ENCODE measurements around the gene MICU2. TPM values are rescaled to one million over a fixed set of nuclear protein-coding genes. Genes with fewer than 3 reads are reported as not detected.

MICU2 gene, protein sequence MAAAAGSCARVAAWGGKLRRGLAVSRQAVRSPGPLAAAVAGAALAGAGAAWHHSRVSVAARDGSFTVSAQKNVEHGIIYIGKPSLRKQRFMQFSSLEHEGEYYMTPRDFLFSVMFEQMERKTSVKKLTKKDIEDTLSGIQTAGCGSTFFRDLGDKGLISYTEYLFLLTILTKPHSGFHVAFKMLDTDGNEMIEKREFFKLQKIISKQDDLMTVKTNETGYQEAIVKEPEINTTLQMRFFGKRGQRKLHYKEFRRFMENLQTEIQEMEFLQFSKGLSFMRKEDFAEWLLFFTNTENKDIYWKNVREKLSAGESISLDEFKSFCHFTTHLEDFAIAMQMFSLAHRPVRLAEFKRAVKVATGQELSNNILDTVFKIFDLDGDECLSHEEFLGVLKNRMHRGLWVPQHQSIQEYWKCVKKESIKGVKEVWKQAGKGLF
- 20.4 TPM for total RNA-seq

DNA sequence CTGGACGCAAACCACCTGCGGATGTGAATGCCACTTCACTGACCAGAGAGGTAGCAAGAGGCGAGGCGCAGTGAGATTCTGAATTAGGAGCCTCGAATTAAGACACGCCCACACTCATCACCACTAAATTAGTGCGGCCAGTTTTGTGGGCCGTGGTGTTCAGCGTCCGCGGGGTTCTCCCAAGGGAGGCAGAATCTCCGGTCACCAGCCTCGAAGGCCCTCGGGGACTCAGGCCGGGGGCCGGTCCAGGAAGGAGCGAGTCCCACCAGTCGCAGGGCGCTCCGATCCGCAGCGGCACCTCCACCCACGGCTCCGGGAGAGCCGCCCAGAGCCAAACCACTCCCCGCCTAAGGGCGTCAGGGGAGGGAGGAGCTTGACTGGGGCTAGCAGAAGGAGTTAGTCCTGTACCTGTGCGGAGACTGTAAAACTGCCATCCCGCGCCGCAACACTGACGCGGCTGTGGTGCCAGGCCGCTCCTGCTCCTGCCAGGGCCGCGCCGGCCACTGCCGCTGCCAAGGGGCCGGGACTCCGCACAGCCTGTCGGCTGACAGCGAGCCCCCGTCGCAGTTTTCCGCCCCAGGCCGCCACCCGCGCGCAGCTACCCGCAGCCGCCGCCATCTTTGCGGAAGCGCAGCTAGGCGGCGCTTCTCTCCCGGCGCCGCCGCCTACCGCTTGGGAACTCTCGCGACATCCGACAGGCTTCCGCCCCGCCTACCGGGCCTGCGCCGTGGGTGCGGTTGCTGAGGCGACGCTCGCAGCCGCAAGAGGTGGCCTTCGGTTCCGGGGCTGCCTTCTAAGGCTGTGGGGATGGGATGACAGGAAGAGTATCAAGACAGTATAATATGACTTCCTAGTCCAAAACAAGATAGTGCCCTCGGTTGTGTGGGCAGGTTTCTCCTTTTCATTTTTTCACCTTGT lies at the start of gene MICU2:
MICU2 (minus strand) TSS at position 640 of the 918 bp plus-strand sequence; CDS start at position 618, 22 bp downstream.
- peak; percentile 99 for ATAC-seq

DNA sequence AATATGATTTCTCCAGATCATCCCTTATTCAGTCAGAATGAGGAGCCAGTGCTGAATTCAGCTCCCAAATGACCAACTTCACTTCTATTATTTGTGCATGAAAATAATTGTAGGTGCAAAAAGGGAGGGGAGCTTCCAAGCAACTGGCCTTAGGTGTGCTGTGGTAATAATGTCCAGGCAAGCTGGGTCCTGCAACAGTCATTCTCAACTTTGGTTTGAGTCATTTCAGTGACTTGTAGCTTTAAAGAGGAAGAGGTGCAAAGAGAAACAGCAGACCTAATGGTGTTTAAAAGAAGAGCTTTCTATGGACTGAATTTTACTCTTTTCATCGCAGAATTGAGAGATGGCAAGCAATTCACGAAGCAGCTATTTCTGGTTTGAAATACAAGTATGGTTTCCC lies 37.7 kb upstream of the MICU2 start:
- no peak for ATAC-seq

DNA sequence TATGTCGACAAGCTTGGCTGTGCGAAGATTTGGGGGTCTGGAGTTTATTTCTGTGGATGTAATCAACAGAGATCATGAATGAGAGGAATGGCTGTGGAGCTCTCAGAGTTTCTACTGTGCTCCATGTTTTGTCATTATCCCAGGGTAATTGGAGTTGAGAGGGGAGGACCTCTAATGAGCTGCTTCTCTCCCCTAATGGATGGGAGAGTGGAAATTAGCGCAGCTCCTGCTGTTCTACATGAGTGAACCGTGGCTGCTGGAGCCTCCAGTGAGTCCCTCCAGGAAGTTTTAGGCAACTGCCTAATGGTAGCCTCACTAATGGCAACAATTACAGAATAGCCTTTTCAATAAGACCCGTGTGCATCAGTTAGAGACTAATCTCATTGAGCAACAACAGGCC lies 35.6 kb upstream of the MICU2 start:
- ATAC-seq = no peak

DNA sequence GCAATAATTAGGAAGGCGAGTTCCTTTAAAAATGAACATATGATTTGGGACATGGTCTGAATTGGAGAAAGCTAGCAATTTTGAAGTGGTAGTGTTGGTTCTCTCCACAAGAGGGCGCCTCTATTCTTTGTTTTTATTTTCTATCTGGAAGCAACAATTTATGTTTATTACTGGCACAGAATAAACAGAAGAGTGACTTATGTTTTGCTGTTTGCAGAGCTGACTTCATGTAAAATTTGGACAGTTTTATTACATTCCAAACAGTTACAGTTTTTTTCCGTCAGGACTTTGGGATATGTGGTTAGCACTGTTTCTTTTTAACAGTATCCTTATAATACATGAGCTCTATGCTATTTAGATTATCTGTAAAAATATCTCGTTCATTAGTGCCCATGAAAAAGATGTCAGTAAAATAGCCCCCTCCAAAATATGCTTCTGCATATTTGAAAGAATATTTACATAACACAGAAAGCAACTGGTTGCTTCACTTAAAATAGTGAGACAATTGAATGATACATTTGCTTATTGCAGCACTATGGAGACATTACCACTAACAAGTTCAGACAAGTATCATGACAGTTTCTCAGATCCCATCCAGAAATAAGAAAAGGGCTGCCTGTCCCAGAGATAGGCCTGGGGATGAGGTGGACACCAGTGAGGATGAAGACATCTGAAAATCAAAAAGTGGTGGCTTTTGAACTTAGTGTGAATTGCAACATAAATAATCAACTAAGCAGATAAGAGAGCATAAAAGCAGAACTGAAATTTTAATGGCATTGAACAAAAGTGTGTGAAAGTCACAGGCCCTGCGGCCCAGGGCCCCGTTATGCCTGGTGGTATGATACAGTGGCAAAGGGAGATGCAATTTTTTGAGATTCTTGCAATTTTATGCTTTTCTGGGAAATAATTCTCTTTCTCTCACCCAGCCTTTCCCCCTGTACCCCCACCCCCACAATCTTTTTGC lies 34.6 kb upstream of the MICU2 start:
- ATAC-seq = no peak

DNA sequence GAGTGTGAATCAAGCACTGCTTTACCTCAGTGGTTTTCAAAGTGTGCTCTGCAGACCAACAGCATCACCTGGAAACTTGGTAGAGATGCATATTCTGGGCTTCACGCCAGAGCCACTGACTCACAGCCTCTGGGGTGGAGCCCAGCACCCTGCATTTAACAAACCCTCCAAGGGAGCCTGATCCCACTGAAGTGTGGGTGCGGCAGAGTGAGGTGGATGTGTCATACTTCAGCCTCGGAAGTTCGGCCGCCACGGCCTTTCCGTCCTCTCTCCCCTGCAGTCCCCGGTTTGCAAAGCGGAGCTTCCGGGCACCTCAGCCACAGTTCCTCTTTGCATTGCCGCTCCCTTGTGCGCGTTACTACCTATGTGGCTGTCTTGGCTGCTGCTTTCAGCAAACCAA lies 33.3 kb upstream of the MICU2 start:
- peak; percentile 100 for ATAC-seq

DNA sequence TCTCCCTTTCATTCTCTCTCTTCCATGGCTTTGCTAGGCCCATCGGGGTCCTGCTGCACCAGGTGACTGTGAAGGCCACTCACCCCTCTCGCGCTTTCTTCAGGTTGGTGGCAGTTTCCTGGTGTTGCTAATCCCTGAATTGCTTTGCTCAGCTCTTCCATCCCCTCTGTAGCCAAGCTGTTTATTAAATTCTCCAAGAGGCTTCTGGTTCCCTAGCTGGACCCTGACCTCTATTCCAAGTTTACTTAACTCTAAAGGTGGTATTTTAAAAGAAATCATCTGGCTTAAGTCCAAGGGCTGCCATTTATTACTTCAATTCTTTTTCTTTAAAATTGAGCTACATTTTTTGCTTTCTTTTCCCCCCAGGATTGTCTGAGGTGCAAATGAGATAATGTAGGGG lies 32.7 kb upstream of the MICU2 start:
- no peak for ATAC-seq

DNA sequence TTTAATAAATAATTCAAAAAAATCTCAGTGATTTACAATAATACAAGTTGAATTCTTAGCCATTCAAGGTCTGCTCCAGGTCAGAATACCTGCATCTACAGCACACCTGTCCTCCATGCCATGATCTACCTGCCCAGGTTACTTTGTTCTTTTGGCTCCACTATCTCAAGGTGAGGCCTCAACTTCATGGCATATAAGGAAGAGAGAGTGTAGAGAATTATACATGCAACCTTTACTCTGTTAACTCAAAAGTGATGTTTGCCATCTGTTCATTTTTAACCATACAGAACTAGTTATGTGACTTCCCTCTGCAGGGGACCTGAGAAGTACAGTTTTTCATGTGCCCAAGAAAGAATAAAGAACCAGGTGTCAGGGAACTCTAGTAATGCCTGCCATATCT lies 28.2 kb upstream of the MICU2 start:
- no peak for ATAC-seq

DNA sequence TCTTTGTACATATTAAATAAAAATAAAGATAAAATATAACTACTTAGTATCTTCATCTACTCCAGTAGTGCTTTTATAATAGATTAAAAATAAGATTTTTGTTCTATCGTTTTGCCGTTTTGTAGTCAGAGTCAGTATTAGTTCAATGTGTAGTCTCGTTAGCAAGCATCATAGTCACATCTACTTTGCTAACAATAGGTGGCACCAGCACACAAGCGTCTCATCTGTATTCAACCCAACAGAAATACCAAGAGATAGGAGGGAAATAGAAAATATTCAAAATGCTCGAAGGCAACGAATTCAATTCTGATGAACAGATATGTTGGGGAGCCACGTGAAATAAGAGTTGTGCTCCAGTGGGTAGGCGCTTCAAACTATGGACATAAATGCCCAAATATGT lies 21.4 kb upstream of the MICU2 start:
- ATAC-seq = no peak

DNA sequence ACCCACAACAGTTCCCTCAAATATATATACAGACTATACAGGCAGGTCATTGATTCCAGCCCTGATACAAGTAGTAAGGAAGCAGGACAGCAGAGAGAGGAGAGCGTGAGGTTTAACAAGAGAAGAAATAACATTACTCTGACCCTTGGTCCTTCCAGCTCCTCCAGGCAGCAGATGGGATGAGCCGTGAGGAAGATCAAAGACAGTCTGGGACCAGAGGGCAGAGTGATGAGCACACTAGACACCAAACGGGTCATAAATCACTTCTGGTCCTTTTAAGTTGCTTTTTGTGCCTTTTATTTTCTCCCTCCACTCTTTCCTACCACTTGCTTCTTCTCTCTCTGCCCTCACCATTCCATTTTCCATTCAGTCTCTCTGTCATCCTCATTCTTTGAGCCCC lies 16.9 kb upstream of the MICU2 start:
- ATAC-seq = no peak

DNA sequence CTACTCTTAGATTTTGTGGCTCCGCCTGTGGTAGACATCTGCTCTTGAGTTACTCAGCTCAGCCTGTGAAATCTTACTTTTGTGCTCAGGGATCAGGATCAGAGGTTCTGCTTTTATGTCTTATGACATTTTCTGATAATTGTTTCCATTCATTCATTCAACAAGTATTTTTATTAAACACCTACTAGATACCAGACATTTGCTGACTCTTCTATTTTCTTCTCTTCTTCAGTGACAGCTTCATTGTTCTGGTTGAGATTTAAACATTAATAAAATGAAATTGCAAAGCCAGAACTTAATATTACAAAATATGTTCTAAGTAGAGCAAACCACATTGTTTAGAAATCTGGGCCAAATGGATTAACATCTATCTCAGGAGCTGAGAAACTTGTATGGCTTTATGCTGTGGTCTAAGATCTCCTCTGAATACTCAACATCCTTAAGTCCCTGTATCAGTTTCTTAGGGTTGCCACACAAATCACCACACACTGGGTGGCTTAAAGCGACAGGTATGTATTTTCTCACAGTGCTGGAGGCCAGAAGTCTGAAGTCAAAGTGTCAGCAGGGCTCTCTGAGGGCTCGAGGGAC lies 15.8 kb upstream of the MICU2 start:
- ATAC-seq = no peak

DNA sequence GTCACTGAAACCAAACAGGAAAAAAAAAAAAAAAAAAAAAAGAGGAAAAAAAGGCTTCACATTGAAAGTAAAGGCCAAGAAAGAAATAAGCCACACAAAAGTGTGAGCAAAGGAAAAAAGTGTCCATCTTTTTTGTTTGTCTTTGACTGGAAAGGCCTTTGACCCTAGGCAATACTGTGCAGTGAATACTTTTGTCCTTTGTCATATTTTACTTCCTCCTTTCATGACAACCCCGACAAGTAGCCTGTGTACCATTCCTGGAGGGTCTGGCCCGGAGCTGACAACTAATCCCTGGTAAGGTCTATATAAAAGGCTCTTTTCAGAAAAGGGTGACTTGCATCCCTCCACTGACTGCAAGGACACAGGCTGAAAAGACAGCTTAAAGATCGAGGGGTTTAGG lies 12.9 kb upstream of the MICU2 start:
- no peak for ATAC-seq

DNA sequence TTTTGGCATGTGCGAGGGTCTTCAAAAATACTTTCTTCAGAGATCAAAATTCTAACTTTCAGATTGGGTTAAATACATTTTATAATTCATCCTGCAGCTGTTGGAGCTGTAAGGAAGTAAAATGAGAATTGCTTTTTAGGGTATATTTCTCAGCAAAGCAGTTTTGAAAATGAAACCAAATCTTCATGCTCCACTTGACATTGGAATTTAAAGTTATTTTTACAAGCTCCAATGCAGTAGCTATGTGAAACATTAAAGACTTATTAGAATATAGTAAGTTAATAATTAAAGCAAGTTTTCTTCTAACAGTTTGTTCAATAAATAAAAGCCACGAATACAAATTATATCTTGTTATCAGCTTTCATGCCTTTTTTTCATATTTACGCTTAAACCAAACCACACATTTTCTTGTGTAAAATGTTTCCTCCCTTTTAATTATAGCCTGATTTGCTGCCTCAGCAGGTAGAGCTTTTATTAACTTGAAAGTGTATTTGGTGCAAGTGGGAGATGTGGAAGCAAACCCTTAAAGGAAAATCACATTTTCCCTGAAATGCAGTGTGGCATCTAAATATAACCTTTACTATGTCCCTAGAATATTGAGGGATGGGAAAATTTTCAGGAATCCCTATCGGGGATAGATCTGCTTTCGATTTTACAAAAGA lies 12.4 kb upstream of the MICU2 start:
- no peak for ATAC-seq

DNA sequence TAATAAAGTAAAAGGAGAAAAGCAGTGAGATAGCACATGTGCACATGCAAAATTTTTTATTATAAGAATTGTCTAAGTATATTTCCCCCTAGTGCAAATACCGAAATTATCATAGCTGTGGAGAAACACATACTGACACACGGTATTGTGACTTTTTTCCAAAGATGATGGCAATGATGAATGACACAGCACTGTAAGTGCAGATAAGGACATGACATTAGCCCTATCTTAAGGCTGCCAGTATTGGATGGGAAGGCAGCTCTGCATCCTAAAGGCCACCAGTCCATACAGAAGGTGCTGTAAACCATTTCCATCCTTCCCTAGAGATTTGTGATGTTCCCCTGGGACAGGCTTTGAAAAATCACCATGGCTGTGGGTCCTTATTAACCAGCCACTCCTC lies 11.5 kb upstream of the MICU2 start:
- no peak for ATAC-seq

DNA sequence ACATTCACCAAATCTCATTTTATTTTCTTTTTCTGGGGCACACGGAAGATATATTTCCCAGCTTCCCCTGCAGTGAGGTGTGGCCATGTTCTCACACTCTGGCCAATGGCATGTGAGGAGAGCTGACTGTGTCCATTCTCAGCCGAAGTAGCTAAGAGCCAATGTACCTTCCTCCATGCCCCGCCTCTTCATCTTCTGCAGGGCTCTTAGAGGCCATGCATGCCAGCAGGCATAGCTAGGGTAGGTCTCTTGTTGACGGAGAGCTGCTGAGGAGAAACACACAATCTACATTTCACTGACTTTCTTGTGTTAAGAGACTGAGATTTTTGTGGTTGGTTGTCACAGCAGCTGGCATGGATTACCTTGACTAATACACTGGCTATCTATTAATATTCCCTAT lies 9.8 kb upstream of the MICU2 start:
- no peak for ATAC-seq

DNA sequence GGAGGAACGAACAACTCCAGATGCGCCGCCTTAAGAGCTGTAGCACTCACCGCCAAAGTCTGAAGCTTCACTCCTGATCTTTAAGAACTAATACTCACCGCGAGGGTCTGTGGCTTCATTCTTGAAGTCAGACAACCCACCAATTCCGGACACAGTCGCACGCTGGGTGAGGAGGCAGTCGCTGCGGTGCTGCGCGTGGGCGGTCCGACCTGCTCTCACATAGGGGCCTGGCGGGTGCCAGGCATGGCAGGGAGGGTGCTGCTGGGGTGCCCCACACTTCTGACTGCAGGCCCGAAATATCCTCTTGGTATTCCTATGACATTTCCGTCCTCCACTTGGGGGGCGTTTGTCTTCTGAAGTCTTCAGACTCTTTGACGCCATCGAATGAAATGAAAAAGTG lies 7.4 kb upstream of the MICU2 start:
- ATAC-seq = no peak

DNA sequence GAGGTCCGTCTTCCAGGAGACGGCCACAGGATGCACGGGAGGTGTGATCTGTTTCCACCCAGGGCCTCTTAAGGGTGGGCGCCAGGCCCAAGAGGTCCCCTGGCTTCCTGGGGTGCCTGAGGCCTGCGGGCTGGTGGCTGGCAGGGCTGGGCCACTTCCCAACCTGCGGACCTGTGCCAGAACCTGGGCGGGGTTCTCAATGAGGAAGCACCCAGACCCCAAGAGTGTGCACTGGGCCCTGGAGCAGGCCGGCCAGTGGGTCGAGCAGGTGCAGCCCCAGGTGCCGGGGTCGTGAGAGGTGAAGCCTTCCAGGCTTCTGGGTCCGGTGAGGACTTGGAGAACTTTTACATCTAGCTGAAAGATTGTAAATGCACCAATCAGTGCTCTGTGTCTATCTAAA lies 6.7 kb upstream of the MICU2 start:
- peak; percentile 25 for ATAC-seq

DNA sequence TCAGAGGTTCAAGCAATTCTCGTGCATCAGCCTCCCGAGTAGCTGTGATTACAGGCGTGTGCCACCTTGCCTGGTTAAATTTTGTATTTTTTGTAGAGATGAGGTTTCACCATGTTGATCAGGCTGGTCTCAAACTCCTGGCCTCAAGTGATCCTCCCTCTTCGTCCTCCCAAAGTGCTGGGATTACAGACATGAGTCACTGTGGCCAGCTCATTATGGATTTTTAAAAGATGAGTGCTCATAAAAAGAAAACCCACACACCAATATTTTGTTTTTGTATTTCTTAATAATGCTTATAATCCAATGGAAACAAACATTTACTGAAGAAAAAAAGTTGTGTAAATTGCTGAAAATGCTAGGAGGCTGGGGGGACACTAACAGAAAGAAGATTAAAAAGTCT lies 5.0 kb upstream of the MICU2 start:
- no peak for ATAC-seq

DNA sequence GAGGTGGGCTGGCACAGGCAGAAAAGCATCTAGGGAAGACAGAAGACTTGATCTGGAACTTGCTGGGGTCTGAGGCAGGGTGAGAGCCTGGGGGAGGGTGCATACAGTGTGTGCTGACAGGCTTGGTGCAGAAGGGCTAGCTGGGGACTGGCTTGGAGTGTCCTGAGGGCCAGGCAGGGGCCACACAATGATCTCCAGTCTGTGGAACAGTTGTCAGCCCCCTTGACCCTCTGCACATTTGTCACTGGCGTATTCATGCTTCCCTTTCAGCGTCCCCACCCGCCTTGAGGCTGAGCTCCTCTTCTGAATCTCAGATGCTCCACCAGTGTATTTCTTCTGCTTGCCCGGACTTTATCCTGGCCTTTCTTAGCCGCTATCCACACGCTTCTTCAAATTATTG lies 2.8 kb upstream of the MICU2 start:
- no peak for ATAC-seq

DNA sequence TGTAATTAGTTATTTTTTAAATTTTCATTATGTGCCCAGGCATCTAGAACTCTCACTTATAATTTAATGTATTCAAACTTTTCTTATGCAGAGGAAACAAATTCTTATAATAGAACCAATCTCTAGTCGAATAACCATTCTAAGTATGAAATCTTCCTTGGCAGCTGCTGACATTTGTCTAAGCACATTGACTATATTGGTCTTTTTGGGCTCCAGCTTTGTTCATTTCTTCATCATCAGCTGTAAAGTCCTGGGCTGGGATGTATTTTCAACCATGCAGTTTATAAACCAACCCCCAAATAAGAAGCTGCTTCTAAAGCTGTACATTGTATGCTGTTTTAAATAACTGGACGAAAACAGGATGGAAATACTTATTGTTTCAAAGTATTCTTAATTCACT lies 2.3 kb upstream of the MICU2 start:
- ATAC-seq = no peak

DNA sequence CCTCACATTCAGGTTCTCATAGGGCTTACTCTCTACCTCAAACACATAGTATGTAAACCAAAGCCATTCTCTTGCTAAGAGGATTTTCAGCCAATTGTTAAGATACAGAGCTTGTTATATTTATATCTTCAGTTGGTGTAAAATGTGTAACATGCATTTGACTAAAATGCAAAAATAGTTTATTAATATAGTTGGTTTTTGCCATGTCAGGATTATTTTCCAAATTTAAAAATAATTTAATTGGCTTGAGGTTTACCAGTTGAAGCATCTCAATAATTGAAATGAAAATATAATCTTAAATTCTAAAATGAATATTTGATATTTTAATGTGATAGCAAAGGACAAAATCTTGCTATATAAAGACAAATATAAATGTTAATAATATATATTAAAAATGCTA lies 7.2 kb downstream of the MICU2 start:
- no peak for ATAC-seq

DNA sequence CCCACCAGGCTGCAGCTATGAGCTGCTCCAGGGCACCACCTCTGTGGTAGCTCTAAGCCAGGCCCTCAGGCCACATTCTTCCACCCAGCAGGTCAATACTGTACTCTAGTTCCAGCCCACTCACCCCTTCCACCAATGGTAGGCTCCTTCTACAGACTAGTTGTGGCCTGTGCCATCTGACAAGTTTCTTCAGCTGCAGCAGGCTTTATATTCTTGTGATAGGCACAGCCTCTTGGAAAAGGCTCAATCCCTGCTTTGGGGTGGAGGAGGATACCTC lies 8.5 kb downstream of the MICU2 start:
- peak; percentile 86 for ATAC-seq

Measured in esophagus mucosa (tissue), 1 donor.